Activated effector memory CD4-positive, alpha-beta T cell treated with anti-CD3 and anti-CD28 coated beads, Interleukin-2, amount 50 U/mL, for 16 hours (primary cell): ENCODE results near the gene ITGA7.
A peak's percentile ranks its signal among the peaks of the same experiment; 100 is the strongest.

Source experiments
- DNase-seq: peaks from one replicate; pipeline ENCODE4 v3.0.0-alpha.2; 2020

ITGA7 gene

DNA sequence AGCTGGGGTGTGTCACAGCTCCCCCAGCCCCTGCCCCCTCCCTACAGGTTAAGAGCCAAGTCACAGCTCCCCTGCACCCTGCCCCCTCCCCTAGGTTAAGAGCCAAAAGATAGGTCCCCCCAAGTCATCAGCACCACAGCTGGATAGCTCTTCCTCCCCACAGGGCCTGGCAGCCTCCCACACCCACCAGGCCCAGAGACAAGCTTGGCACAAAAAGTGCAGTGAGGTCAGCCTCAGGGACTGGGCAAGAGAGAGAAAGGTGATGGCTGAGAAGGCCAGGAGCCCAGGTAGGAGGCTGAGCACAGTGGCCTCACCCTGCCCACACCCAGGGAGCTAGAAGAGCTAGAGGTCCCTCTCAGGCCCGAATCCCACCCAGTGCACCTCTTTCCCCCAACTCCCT is 8.7 kb downstream of the ITGA7 start:
- DNase-seq, result peak; percentile 42

- DNase-seq, result peak; percentile 57
These were observed 9.3 kb downstream of the ITGA7 start for GRCh38 chr12:55698241-55698955.

- peak; percentile 36 for DNase-seq
These were observed 10.0 kb downstream of the ITGA7 start for GRCh38 chr12:55697686-55698085.

DNA sequence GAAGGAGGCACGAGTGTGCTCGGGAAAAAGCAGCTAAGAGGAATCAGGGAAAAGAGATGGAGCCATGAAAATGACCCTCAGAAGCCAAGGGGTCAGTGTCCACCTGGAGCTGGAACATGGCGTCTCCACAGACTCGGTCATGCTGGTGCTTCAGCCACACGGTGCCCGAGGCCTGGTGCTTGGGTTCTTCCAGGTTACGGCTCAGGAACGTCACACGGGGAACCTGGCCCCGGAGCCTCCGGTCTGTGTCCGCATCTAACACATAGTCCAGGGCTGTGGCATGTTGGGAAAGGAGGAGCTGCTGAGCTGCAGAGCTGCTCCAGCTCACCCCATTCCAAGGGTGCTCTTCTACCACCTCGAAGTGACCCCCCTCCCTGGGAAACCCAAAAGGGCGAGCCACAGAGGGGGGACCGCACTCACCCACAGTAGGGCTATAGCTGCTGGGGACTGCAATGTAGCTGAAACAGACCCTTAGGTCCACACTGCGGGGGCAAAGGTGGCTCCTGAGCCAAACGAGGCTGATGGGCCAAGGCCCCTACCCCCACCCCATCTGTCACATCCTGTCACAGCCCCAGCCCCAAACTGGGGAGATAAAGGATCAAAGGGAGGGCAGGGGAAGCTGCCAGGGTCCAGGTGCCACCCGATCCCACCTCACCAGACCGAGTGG is 10.8 kb downstream of the ITGA7 start:
- no peak for DNase-seq

- no peak for DNase-seq
These were observed 11.6 kb downstream of the ITGA7 start for GRCh38 chr12:55696141-55696540.

GRCh38 chr12:55695349-55695748 is 12.4 kb downstream of the ITGA7 start:
- DNase-seq, result peak; percentile 46

DNA sequence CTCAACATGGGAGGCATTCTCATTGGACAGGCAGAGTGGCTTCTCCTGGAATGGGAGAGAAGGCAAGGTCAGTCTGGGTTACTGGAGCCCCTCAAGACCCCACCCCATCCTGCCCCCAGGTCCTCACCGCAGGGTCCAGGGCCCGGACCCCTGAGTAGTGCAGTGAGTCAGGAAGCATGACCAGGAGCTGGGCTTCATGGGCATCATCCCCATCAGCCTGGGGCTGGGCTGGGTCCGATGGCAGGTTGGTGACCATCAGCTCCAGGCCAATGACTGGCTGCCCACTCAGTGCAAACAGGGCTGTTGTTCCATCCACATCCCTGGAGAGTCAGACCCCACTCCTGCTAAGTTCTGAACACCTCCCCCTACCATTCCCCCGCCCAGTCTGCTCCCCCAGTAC is 13.1 kb downstream of the ITGA7 start:
- DNase-seq, result peak; percentile 39

DNA sequence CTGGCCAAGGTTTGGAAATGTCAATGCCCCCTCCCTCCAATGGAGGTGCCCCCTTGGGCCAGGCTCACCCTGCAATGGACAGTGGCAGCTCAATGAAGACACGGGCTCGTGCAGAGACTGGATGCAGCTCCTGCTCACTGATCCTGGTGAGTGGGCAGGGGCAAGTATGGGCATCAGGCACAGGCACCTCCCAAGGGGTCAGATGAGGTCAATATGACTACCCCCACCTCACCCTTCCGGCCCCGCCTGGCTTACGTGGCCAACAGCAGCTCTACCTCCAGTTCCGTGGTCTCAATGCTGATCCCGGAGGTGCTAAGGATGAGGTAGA is 13.6 kb downstream of the ITGA7 start:
- DNase-seq, result no peak

- DNase-seq, result no peak
These were observed 14.1 kb downstream of the ITGA7 start for GRCh38 chr12:55693323-55694187.

DNA sequence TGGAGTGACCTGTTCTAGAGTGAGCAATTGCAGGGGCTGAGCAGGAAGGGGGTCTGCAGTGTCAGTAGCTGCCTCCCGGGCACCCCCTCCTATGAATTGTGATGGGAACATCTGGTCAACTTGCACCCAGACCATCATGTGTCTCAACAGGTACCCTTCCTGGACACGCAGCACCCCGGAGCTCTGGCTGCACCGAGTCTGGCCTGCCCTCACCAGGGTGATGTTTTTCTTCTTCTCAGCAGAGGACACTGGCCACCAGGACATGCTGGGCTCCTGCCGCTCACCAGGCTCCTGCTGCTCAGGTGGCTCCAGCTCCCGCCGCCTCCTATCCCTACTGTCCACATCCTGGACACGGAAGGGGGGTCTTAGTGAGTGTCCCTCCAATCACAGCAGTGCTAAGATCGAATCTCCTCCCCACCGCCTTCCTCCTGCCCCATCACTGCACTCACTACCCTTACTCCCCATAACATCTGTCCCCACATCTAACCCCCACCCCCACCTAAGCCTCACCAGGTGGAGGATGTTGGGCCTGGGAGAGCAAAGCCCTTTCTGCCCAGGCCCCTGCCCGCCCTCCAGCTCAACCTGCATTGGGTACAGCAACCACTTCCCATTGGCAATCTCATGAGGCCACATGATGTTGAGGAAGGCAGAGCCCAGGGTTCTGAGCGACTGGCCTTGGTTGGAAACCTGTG is 14.9 kb downstream of the ITGA7 start:
- DNase-seq, result no peak

DNA sequence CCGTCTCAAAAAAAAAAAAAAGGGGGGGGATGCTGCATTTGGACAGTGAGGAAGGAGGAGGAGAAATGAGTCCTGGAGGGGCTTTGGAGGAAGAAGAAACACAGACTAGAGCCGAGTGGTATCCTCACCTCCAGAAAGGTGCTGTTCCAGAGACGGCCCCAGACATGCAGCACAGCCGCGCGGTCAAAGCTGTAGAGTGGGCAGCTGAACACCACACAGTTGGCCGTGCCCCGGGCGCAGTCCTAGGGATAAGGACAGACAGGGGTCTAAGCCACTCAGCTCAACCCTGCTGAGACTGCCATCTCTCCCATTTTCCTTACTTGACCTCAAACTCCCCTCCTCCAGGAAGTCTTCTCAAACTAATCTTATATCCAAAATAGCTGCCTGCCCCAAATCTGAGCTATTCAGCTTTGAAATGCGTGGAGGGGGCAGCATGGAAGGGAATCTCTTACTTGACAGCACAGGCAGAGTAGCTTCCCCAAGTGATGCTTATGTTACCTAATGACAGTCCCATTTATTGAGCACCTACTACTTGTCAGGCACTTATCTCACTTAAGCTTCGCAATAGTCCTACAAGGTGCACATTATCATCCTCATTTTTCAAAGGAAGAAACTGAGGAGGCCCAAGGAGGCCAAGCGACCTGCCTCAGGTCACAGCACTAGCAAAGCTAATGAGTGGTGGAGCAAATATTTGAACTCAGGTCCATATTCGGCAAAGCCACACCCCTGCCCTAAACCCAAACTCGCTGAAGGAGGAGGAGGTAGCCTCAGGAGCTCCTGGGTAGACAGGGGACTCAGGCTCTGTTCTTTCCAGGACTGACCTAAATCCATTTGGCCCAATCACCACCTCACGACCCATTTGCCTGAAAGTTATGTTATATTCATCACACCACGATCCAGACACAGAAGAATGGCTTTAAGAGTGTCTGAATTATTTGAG is 18.7 kb downstream of the ITGA7 start:
- DNase-seq, result no peak

GRCh38 chr12:55687746-55688145 is 20.0 kb downstream of the ITGA7 start:
- DNase-seq, result no peak

GRCh38 chr12:55686366-55687010 is 21.2 kb downstream of the ITGA7 start:
- no peak for DNase-seq

DNA sequence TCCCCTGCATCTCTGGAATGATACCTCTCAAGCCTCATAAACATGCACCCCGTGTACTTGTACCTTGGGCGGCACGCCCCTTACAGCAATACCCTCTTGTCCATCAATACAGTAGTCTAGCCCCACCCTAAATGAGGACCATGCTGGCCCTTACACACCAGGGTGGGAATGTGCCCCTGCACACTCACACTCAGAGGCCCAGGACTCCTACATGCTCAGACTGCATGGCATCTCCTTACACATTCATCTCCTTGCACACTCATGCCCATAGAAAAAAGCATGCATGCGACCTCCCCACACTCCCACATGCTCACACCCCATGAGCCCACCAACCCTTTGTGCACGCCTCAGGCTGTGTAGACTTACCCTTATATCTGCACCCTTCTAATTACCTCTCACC is 22.0 kb downstream of the ITGA7 start:
- no peak for DNase-seq

DNA sequence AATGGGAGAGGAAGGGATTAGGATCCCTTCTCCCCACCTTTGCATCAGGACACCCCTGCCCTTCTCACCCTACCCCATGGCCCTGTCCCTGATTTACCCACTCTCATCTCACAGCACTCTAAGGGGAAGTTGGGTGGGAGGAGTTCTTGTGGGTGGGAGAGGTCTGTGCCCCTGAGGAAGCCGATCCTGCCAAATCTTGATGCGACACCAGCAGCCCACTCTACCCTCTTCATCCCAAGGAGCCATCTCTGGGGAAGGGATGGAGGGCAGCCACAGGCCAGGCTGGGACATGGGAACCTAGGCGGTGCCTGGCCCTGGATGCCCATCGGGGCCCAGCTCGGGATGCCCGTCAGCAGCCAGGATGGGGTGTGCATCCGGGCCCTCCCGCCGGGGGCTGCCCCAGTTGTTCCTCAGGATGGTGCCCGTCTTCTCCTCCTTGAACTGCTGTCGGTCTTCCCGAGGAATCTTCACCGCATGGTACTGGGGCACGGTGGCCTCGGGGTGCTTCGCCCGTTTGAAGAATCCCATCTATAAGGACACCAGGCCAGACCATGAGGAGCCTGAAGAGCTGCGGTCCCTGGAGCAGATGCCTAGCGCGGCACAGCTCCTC is 22.8 kb downstream of the ITGA7 start:
- DNase-seq, result no peak

DNA sequence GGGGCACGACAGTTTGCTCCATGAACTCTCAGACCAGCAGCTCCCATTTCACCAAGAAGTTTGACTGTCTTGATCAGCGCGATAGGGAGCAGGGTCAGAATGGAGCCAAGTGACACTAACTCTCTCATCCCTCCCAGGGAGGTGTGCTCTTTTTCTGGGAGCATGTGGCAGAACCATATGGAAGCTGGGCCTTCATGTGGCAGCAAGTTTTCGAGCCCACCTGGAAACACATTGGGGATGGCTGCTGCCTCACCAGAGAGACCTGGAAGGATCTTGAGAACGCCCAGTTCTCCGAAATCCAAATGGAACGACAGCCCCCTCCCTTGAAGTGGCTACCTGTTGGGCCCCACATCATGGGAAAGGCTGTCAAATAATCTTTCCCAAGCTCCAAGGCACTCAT is 24.0 kb downstream of the ITGA7 start:
- no peak for DNase-seq

- no peak for DNase-seq
These were observed 25.5 kb downstream of the ITGA7 start for GRCh38 chr12:55682087-55682796.

DNA sequence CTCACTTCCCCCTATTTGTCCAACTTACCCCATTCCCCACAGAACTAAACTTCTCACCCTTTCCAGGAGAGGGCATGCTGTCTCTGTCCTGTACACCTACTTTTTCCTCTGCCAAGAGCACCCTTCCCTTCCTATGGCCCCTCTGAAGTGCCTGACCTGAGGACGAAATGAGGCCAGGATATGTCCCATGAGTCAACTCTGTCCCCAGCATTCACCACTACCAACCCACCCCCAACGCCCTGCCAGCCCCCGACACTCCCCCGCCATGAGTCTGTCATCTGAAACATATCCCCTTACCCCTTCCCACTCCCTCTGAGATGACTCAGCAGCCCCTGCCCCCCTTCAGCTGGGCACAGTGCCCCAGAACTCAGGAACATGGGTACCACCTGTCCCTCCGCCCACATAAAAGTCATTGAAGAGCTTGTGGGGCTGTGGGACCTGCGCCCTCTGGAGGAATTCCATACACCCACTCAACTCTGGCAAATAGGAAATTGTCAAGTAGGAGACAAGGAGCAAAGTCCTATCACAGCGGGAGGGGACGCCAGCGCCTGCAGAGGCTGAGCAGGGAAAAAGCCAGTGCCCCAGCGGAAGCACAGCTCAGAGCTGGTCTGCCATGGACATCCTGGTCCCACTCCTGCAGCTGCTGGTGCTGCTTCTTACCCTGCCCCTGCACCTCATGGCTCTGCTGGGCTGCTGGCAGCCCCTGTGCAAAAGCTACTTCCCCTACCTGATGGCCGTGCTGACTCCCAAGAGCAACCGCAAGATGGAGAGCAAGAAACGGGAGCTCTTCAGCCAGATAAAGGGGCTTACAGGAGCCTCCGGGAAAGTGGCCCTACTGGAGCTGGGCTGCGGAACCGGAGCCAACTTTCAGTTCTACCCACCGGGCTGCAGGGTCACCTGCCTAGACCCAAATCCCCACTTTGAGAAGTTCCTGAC is 26.3 kb downstream of the ITGA7 start:
- DNase-seq, result no peak

DNA sequence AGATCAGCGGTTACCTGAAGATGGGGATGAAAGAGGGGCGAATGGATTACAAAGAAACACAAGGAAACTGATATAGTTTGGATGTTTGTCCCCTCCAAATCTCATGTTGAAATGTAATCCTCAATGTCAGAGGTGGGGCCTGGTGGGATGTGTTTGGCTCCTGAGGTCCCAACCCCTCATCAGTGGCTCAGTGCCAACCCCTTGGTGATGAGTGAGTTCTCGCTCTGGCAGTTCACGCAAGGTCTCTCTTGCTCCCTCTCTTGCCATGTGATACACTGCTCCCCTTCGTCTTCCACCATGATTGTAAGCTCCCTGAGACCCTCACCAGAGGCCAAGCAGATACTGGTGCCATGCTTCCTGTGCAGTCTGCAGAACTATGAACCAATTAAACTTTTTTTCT is 28.0 kb downstream of the ITGA7 start:
- DNase-seq, result no peak
